ENCODE measurements around the gene SPPL2B.

SPPL2B gene

DNA sequence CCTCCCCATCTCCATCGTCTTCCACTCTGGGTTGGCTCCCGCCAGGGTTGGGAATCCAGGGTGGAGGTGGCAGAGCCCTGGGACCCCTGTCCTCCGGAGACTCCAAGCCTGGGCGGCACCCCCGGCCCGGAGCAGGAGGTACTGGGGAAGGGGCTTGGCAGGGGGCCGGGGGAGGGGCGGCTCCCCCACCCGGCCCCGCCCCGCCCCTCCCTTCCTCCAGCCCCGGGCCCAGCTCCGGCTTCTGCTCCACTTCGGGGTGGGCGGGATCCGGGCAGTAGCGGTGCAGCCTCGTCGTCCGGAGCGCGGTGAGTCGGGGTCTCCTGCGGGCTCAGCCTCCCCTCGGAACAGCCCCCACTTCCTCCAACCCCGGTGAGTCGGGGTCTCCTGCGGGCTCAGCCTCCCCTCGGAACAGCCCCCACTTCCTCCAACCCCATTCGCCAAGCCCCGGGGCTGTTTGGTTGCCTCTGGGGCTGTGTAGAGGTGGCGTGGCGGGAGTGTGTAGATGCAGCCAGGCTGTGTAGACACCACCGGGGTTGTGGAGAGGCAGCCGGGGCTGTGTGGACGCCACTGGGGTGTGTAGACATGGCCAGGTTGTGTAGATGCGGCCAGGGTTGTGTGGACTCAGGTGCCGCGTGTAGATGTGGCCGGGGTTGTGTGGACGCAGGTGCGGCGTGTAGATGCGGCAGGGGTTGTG lies 31.7 kb downstream of the SPPL2B start, which contains the start of gene TMPRSS9:
Gene TMPRSS9 (plus strand): TSS at position 274 of the 694 bp plus-strand sequence. CDS start 29,521 bp downstream, outside the sequence.
- H3K4me1 ChIP-seq (ENCODE audit: control insufficient read depth in 1 of 2, insufficient read depth in 1 of 2, low read depth in 1 of 2, low read length in 1 of 2): no peaks in the 10 kb centered on the region
- TF ChIP-seq, protein P1, sequence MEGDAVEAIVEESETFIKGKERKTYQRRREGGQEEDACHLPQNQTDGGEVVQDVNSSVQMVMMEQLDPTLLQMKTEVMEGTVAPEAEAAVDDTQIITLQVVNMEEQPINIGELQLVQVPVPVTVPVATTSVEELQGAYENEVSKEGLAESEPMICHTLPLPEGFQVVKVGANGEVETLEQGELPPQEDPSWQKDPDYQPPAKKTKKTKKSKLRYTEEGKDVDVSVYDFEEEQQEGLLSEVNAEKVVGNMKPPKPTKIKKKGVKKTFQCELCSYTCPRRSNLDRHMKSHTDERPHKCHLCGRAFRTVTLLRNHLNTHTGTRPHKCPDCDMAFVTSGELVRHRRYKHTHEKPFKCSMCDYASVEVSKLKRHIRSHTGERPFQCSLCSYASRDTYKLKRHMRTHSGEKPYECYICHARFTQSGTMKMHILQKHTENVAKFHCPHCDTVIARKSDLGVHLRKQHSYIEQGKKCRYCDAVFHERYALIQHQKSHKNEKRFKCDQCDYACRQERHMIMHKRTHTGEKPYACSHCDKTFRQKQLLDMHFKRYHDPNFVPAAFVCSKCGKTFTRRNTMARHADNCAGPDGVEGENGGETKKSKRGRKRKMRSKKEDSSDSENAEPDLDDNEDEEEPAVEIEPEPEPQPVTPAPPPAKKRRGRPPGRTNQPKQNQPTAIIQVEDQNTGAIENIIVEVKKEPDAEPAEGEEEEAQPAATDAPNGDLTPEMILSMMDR (IDR thresholded peaks at IDR 0.05): no peak
- no peak within 1 kb of the TSS for H3K27ac ChIP-seq
- H3K36me3 ChIP-seq: no peaks in the 10 kb centered on the region
- no peaks in the 10 kb centered on the region for H3K9me3 ChIP-seq
- H3K27me3 ChIP-seq: peaks cover 73% of the 10 kb centered on the region
- H3K4me3 ChIP-seq (ENCODE audit: low read depth in 1 of 2, low read length in 1 of 2): no peak within 1 kb of the TSS

DNA sequence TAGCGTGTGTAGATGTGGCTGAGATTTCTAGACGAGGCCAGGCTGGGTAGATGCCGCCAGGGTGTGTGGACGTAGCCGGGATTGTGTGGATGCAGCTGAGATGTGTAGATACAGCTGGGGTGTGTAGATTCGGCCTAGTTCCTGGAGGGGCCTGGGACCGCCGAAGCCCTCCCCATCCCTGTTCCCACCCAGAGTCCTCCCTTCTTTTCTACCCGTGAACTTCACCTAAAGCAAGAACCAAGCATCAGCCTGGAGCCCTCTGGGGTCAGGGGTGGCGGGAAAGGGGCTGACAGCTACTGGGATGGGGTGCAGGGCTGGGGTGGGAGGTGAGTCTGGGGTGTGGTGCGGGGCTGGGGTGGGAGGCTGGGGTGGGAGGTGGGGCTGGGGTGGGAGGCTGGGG lies 32.3 kb downstream of the SPPL2B start:
- Histone ChIP-seq H3K9me3 (no peaks in the 10 kb centered on the region), H3K4me3 (ENCODE audit: low read depth in 1 of 2, low read length in 1 of 2) (no peak overlapping the region), H3K4me1 (ENCODE audit: control insufficient read depth in 1 of 2, insufficient read depth in 1 of 2, low read depth in 1 of 2, low read length in 1 of 2) (no peaks in the 10 kb centered on the region), H3K36me3 (no peaks in the 10 kb centered on the region), H3K27me3 (peaks cover 80% of the 10 kb centered on the region), H3K27ac (no peak overlapping the region)
- TF ChIP-seq, protein P1 (IDR thresholded peaks at IDR 0.05): no peak

DNA sequence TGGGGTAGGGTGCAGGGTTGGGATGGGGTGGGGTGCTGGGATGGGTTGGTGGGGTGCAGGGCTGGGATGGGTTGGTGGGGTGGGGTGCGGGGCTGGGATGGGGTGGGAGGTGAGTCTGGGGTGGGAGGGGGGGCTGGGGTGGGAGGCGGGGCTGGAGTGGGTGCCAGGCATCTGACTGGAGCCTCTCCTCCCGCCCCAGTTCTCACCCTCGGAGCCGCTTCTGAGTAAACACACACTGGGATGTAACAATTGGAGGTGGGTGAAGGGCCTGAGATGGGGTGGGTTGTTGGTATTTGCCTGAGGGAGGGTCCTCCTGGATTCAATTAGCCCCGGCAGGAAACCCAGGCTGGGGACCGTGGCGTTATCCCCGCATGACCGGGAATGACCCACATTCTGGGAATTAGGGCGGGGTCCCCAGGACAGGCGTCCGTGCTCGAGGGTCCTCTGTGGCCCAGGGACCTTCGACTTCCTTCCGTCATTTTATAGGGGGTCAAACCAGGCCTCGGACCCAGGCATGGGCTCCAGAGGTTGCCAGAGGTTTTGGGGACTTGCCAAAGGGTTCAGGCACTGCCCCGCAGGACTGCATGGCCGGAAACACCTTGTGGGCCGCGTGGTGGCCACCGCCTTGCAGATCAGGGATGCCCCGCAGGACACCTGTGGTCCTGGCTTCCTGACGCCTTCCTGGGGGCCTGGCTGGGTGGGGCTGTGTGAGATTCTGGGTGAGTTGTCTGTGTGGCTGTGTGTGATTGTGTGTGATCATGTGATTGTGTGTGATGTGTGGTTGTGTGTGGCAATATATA lies 33.0 kb downstream of the SPPL2B start:
- Histone ChIP-seq H3K27ac (no peak overlapping the region), H3K4me3 (ENCODE audit: low read depth in 1 of 2, low read length in 1 of 2) (no peak overlapping the region), H3K27me3 (peaks cover 80% of the 10 kb centered on the region), H3K4me1 (ENCODE audit: control insufficient read depth in 1 of 2, insufficient read depth in 1 of 2, low read depth in 1 of 2, low read length in 1 of 2) (no peaks in the 10 kb centered on the region), H3K36me3 (no peaks in the 10 kb centered on the region), H3K9me3 (no peaks in the 10 kb centered on the region)
- TF ChIP-seq, protein P1 (IDR thresholded peaks at IDR 0.05): no peak

DNA sequence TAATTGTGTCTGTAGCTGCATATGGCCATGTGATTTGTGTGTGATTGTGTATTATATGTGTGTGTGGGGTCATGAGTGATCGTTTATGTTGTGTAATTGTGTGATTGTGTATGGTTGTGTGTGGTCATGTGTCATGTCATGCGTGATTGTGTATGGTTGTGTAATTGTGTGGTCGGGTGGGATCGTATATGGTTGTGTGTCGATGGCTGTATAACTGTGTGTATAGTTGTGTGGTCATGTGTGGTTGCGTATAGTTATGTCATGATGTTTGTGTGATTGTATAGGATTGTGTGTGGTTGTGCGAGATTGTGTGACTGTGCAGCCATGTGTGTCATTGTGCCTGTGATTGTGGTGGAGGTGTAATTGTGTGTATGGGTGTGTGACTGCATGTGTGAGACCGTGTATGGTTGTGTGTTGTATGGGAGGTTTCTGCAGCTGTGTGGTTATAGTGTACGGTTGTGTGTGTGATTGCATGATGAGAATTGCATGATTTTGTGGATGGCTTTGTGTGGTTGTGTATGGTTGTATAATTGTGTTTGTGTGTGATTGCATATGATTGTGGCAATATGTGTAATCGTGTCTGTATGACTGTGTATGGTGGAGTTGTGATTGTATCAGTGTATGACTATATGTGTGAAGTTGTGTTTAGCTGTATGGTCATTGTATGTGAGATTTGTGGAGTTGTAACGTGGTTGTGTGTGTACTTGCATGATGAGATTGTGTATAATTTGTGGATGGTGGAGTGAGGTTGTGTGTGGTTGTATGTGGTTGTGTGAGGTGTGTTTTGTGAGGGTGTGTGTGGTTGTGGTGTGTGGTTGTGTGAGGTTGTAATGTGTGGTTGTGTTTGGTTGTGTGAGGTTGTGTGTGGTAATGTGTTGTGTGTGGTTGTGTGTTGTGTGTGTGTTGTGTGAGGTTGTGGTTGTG lies 33.8 kb downstream of the SPPL2B start:
- no peaks in the 10 kb centered on the region for H3K4me1 ChIP-seq (ENCODE audit: control insufficient read depth in 1 of 2, insufficient read depth in 1 of 2, low read depth in 1 of 2, low read length in 1 of 2)
- no peak overlapping the region for H3K27ac ChIP-seq
- H3K27me3 ChIP-seq: peaks cover 80% of the 10 kb centered on the region
- H3K4me3 ChIP-seq (ENCODE audit: low read depth in 1 of 2, low read length in 1 of 2): no peak overlapping the region
- no peaks in the 10 kb centered on the region for H3K36me3 ChIP-seq
- TF ChIP-seq, protein P1 (IDR thresholded peaks at IDR 0.05): no peak
- no peaks in the 10 kb centered on the region for H3K9me3 ChIP-seq

DNA sequence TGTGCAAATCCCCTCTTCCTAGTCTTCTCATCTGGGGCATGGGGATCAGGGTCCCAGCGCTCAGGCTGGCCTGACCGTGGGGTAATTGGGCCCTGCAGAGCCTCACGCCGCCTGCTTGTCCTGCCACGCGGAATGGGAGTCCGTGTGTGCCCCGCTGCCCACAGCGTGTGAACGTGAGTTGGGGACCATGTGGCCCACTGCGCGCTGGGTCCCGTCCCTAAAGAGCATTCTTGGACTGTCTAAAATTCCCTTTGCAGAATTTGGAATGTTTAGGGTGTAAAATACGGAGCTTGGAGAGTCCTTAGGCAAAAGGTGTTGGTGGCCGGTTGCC lies 34.5 kb downstream of the SPPL2B start:
- H3K27ac ChIP-seq: no peak overlapping the region
- no peaks in the 10 kb centered on the region for H3K4me1 ChIP-seq (ENCODE audit: control insufficient read depth in 1 of 2, insufficient read depth in 1 of 2, low read depth in 1 of 2, low read length in 1 of 2)
- H3K9me3 ChIP-seq: no peaks in the 10 kb centered on the region
- no peaks in the 10 kb centered on the region for H3K36me3 ChIP-seq
- TF ChIP-seq, protein P1 (IDR thresholded peaks at IDR 0.05): no peak
- peaks cover 79% of the 10 kb centered on the region for H3K27me3 ChIP-seq
- no peak overlapping the region for H3K4me3 ChIP-seq (ENCODE audit: low read depth in 1 of 2, low read length in 1 of 2)
